ENCODE measurements around the gene FAM118B.

FAM118B gene

DNA sequence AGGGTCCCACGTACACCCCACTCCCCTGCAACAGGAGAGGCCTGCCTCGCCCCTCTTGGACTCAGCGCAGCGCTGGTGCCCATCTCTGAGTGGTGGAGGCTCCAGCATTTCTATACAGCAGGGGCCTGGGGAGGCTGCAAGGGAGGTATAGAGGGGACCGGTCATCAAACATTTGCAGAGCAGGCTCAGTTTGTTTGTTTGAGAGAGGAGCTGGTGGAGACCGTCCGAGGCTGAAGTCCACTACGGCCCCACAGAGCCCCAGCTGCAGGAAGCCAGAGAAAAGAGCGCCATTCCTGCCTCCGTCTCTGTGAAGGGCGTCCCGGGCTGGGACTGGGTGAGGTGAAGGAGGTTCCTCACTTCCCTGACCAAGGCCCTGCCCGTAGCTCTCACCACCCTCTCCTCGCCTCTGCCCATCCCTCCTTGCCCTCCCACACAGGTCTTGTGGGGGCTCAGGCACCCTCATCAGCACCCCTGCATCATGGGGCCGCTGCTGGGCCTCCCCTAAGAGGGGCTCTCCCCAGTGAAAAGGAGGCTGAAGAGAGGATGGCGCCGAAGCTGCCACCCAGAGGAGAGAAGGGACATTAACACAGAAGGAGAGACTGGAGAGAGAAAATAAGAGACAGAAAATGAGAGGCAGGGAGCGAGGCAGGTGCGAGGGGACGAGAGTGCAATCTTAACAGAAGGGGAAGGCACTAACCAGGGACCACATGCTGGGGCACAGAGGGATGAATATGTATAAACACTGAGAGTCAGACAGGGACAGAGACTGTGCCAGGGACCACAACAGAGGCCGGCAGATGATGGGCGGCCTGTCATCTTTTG is 24.7 kb upstream of the FAM118B start:
- DNase-seq: peak; percentile 27

DNA sequence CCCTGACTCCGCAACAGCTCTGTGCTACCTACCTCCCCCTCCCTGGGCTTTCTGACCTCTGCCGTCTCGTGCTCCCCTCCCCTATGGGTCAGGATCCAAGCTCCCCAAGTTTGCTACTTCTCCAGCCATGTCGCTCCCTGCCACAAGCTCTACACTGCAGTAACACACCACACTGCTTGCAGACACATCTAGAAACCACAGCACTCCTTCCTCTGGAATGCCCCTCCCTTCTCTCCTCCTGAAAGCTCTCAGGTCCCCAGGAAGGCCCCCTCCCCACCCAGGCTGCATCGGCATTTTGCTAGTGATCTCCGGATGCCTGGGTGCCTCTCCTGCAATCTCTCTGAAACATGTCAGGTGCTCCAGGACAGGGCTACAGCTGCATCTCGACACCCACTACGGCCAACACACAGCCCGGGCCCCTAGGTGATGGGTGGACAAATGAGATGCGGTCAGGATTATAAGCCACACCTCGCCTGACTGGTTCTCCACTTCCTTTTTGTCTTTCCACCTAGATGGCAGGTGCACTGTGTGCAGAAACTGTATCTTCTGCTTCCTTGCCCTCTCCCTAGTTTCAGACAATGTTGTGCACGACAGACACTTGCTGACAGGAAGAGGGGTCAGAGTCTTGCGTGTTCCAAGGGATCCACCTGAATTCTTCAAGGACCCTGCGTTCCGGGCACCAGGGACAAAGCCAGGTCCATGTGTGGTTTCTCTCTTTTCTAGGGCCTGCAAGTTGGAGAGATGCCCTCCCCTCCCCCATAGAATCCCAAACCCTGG is 23.1 kb upstream of the FAM118B start:
- DNase-seq: no peak

DNA sequence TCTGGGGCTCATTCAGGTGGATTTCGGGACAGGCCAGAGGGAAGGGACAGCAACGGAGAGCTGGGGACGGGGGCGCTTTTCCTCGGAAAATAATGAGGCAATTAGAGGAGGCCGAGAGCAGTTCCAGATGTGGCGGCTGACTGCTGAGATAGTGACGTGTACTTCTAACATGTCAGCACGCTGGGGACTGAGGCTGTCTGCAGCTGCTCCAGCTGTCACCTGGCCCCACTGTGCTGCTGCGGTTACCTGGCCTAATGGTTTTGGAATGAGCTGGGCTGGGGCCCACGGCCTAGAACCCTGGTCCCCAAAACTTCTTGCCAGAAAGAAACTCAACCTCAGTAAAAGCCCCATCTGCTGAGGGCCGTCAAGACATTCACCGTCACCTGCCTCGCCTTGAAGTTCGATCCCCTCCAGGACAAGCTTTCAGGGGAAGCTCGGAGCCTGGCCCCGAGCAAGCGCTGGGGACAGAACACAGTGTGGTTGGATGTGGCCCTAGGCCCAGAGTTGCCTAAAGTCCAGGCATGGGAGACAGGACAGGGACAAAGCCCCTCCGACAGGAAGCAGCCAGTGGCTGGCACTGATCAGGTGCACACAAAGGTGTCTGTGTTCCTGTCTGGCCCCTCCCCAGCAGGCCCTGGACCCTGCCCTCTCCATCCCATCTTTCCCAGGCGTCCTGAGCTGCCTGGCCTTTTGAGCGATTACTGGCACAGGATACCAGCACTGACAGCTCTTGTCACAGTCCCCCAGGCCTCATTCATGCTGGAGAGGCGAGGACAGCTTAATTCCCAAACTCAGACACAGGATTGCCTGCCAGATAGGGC is 22.3 kb upstream of the FAM118B start:
- no peak for DNase-seq

DNA sequence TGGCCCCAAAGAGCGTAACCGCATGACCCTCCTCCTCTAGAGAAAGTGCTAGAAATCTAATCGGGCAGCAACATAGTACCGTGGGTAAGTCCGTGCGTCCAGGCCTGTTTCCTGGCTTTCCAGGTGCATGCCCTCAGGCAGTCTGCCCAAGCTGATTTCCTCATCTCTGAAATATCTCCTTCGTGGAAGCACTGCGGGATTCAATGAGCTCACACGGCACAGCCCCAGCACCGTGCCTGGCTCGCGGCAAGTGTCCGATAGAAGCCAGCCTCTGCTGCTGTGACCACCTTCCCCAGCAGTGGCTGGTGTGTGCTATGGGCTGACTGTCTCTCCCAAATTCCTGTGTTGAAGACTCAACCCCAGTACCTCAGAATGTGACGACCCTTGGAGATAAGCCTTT is 20.8 kb upstream of the FAM118B start:
- no peak for DNase-seq

DNA sequence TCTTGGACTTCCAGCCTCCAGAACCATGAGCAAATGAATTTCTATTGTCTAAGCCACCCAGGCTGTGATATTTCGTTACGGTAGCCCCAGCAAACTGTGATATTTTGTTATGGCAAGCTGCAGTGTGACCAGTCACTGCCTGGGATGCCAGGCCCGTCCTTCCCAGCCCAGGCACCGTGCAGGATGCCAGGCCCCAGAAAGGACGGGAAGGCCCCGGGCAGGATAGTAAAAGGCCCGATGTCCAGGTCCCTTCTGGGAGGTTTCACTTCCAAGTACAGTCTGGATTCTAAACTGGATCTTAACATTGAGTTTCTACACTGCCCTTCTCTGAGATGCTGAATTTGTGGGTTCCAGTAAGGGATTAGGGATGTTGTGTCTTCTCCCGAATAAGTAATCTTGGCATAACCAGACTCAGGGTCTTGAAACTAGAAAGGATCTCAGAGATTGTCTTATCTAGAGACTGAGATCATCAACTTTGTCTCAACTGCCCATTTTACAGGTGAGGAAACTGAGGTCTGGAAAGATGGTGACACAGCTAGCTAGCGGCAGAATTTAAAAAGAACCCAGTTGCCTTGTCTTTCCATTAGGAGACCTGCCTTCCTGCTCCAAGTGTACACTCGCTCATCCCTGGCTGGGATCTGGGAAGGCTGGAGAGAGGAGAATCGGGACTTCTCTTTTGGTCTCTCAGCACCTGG is 20.1 kb upstream of the FAM118B start:
- DNase-seq: no peak

DNA sequence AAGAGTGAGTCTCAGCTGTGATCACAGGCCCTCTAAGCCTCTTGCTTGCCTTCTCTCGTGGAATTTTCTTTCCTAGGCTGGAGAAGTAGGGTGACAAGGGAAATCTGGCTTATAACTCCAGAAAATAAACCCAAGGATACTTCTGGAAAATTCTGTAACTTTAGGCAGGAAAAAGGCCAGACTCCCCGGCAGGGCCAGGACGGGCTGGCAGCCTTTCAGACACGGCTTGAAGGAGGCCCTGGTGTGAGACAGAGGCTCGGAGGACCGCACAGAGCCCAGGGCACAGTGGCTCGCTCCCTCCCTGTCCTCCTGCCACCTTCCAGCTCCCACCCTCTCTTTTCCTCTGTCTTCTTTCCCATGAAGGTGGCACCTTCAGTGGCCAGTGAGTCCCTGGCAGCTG is 19.2 kb upstream of the FAM118B start:
- no peak for DNase-seq

DNA sequence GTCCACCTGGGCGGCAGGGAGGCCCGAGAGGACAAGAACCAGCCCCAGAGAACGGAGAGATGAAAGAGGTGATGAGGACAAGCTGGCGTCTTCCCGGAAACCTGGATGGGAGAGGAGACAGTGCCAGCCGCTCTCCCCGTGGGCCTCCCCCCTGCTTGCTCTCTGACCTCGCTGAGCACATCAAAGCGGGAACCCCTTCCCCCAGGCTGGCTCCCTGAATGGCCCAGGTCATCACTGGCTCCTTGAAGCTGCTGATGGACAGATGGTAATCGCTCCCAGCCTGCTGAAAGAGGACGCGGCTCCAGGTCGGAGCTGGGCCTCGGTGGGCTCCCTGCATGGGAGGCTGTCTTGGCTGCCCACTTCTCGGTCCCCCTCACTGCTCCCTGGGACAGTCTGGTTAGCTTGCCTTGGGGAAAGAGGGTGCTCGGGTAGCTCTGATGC is 18.5 kb upstream of the FAM118B start:
- DNase-seq: no peak

DNA sequence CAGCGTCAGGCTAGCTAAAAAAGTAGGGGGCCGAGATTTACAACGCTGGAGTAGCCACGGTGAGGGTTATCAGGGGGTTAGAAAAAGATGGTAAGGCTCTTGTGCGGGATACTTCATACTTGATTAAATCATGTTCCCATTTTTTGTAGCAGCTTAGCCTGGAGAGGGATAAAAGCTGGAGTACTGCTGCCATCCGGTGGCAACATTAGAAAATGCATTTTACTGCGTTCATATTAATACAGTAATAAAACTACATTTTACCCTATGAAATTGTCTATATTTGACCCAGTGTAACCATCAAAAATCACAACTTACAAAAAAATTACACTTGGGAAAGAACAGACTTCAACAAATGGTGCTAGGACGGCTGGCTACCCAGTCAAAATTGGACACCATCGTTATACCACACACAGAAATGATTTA is 17.4 kb upstream of the FAM118B start:
- peak; percentile 25 for DNase-seq

DNA sequence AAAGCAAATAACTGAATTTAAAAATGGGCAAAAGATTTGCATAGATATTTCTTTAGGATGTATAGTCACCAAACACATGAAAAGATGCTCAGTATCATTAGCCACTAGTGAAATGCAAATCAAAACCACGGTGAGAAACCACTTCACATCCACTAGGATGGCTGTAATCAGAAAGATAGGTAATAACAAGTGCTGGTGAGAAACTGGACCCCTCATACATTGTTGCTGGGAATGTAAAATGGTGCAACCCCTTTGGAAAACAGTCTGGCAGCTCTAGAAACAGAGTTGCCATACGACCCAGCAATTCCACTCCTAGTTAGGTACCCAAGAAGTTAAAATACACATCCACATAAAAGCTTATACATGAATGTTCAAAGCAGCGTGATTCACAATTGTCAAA is 16.5 kb upstream of the FAM118B start:
- DNase-seq: no peak

DNA sequence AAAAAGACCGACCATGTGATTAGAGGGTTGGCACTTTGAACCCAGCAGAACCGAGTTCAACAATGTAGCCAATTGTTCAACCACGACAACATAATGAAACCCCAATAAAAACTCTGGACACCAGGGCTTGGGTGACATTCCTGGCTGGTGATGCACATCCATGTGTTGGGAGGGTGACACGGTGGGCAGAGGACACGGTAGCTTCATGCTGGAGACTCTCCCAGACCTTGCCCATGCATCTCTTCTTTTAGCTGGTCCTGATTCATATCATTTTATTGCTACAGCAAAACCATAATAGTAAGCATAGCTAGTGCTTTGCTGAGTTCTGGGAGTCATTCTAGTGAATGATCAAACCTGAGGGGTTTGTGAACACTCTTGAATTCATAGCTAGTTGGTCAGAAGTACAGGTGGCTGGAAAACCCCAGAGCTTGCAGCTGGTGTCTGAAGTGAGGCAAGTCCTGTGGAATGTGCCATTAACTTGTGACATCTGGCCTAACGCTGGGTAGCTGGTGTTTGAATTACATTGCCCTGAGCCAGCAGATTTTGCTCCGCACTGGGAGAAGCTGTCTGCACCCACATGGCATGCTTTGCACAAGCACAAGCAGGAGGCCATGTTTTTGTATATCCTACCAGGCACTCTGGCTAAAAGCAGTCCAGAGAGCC is 14.2 kb upstream of the FAM118B start:
- DNase-seq: no peak

DNA sequence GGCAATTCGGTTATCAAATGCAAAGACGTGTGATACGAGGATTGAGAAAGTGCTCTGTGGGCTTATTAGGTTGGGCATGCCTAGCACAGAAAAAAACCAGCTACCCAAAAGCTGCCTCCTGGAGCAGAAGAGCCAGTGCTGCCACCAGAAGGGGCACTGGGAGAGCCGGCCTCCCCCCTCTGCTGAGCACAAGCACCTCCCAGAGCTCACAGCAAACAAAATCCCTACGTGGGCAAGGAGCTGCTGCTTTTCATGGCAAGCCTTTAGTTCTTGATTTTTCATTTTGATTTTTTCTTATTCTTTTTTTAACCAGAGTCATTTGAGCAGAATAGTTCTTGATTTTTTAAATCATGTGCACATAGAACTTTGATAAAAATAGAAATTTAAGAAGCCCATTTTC is 12.9 kb upstream of the FAM118B start:
- DNase-seq: no peak

DNA sequence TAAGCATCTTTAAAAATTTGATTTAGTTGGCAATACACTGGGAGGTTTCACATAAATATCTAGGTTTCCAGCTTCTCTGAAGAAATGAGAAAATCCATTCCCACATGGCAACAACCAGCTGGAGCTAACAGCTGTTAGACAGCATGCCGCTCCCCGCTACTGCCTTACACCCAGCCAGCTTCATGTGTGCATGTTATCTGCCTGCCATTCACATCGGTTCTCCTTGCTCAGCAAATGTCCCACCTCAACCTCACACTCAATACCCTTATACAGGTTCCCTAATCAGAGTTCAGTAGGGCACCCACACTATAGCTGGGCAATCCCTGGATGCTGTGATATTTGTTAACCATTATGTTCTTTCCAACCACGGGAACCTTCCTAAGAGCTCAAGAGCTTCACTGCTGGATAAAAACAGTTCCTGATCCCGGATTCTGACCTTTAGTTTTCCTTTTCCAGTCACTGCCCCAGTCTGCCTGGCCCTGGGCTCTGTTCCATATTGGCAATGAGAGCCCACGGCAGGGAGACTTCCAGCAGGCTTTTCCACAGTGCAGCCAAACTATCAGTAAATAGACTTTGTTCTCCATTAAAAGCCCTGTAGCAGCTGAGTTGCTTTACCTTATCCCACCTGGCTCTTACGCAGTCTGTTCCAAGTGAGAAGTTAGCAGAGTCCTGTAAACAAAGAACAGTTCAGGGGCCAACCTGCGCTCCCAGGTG is 8.8 kb upstream of the FAM118B start:
- no peak for DNase-seq

DNA sequence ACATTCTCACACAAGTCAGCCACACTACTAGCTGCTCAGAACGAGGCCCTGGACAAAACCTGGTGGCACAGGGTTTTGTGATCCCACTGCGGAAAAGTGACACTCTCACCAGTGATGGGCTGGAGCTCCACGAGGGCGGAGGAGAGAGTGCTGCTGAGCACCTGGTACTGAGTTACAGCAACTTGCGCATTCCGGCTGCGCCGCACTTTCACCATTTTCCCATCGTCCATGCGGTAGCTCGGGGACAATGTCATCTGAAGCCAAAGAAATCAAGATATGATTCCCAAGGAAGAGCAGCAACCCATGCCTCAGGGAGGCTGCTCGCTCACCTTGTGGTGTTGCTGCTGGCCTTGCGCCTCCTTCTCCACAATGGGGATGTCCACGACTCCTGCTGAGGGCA is 6.2 kb upstream of the FAM118B start:
- no peak for DNase-seq

DNA sequence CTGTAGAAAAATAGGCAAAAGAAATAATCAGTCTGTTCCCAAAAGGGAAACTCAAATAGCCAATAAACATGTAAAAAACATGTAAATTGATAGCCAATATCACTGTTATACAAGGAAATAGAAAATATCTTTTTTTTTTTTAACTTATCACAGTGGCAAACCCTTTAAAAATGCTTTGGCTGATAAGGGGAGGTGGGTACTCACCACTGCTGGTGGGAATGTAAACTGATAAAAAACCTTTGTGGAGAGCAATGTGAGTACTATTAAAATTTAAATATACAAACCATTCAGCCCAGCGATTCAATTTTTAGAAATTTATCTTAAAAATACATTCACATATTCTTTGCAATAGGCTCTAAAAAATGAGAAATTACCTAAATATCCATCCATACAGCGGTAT is 3.7 kb upstream of the FAM118B start:
- DNase-seq: no peak

DNA sequence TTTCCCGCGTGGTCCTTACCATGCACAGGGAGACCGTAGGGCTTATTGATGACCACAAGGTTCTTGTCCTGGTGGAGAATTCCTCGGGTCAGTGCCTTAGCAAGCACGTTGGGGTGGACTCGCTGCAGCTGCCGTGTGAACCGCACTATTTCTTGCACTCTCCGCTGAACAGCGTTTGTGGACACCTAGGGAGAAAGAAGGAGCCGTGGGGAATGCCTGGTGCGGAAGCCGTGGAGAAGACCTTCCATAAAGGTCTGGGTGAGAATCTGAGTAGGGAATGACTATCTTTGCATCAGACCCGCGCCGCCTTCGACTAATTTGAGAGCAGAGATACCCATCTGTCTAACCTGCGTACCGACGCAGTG is 729 bp upstream of the FAM118B start:
- DNase-seq: peak; percentile 45

DNA sequence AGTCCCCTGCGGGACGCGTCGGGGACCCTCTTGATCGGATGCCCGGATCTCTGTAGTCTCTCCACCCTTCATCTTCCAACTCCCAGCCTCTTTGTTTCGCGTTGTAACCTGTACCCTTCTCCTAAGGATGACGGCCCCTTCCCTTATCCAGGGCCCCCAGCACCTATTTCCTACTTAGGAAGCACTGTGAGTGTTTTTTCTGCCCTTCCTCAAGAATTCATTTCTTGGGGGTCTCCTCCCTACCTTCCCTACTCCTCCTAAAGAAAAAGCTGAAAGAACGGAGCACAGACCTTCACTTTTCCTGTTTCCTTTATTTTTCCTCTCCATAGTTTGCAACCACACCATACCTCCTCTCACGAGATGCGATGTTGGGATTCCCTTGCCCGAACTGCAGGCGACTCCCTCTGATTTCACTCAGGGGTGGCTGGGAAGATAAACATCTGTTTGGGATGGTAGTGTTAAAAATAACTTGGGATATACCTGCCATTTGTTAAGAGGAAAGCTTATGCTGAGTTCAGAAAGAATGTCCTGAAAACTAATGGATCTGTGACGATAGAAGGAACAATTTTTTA is 593 bp downstream of the FAM118B start:
- DNase-seq: no peak

DNA sequence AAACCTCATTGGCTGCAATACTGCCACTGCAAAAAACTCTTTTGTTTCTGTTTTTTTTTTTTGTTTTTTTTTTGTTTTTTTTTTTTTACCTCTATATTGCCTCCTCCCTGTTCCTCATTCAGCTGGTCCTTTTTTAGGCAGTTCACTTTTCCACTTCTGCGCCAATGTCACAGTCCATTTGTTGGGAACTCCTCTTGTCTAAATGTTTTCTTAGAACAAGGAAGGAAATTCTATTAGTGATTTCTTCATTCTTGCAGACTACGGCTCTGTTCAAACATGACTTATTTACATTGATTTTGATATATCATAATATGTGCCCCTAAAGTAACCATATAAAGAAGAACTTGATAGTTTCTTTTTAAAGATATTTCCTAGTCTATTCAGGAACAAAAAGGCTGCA is 2.9 kb downstream of the FAM118B start:
- no peak for DNase-seq

DNA sequence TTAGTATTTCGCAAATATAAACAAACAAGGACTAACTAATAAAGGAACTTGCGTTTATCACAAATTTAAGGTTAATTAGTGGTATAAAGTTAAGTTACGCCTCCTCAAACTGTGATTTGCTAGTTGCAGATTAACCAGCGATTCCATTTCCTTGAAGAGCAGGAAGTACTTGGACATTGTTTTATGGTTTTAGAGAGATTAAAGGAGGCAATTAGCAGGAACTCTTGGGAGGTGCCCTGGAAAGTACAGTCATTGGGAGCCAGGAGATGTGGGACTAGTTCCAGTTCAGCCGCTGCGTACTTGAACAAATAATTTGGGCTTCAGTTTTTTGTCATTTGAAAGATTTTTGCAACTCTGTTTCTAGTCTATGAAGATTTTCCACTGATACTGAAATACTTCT is 3.3 kb downstream of the FAM118B start:
- no peak for DNase-seq

DNA sequence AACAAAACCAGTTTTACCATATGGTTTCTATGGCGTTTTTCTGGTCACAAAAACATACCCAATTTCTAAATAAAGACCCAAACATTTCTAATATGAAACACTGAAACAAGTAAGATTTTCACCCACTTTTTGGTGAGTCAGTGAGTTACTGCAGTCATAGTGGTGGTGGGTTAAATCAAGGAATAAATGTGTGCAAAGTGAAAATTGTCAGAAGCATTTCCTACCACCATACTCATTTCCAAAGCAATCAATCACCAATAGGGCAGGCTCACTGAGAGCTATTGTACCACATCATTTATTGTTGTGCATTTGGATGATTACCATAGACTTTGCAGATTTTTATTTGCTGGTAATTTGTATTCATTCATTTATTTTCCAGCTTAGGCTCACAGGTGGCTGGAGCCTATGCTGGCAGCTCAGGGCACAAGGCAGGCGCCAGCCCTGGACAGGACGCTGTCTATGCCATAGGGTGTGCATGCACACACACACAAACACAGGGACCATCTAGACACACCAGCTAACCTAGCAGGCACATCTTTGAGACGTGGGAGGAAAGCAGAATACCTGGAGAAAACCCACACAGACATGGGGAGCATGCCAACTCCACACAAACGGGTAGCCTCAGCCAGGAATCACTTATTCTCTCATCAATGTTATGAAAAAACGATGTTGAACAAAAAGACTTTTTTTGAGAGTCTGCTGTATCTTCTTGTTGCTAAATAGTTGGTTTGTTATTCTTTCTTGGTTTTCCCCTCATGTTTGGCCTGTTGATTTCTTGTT is 5.1 kb downstream of the FAM118B start:
- DNase-seq: no peak

DNA sequence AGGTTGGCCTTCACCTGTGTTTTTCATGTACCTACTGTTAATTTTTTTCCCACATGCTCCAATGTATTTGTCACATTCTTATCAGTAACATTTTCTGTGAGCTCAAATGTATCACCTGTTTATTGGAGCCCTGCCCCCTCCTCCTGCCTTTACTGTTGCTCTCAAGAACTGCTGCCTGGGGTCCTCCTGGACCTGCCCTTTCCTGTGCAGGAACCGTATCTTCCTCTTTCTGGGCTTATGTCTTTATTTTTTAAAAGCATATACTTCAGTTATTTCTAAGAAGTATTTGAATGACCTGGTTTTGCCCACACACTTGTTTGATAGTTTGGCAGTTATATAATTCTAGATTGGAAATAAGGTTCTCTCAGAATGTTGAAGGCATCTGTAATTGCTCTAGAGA is 5.9 kb downstream of the FAM118B start:
- DNase-seq: no peak

DNA sequence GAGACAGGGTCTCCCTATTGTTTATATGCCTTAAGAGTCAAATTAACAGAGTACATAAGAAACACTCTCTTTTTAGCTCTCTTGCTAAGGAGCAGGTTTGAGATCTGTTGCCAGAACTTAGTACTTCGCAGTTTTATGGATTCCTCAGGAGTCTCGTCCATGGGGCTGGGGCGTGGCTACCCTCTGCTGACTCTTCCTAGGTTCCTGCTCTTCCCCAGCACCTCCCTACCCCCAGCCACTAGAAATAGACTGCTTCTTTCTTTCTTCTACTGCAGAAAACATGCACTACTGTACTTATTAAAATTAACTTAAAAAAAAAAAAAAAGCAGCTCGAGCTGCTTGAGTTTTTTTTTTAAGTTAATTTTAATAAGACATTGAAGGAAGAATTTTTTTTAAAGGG is 8.0 kb downstream of the FAM118B start:
- no peak for DNase-seq
